ENCODE measurements around the gene SLTM.

GRCh38 chr15:58854593-58854992 is 78.9 kb downstream of the SLTM start:
- TF ChIP-seq REST (IDR thresholded peaks at IDR 0.05; ENCODE audit: low read depth) (no peak), TCF12 (IDR thresholded peaks at IDR 0.05; ENCODE audit: low read depth) (no peak), MAX (IDR thresholded peaks at IDR 0.05) (no peak), EP300 (IDR thresholded peaks at IDR 0.05; ENCODE audit: borderline replicate concordance) (no peak)

All from Ishikawa (cell line).